ENCODE data around the gene GLO1. TPM values are rescaled to one million over a fixed set of nuclear protein-coding genes. Genes with fewer than 3 reads are reported as not detected.

GLO1 gene
- total and polyA plus RNA-seq, 4 donors = 50.5 to 108 (median 72.5) TPM

DNA sequence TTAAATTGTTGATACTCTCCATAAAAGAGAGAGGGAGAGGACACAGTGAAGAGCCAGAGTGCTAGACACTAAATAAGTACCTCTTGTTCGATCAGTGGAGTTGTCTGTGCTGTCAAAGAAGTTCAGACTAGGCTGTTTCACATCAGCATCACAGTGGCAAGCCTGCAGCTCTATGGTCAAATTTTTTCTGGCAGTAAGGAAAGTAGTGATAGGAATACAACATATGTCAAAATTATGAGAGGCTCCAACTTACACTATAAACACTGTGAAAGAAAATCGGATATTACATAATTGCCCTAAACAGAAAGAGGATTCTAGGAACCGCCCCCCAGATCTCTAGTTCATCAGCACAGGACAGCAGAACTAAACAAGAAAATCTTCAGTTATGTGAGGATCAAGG lies 35.3 kb upstream of the GLO1 start:
- Histone ChIP-seq H3K4me1 (ENCODE audit: control insufficient read depth in 4 of 4, insufficient read depth in 4 of 4, low read length in 3 of 4) (no peaks in the 10 kb centered on the region), H3K9ac (ENCODE audit: low read depth in 1 of 2, low read length in 2 of 2) (no peak overlapping the region), H3K9me3 (ENCODE audit: control insufficient read depth in 4 of 4, low read length in 3 of 4) (no peaks in the 10 kb centered on the region), H3K27me3 (ENCODE audit: control insufficient read depth in 4 of 4, insufficient read depth in 4 of 4, low read length in 3 of 4) (no peaks in the 10 kb centered on the region), H3K27ac (ENCODE audit: low read depth in 1 of 2, low read length in 2 of 2) (no peak overlapping the region), H3K4me3 (ENCODE audit: low read depth in 1 of 3, low read length in 3 of 3) (no peak overlapping the region), H3K36me3 (ENCODE audit: control insufficient read depth in 4 of 4, insufficient read depth in 3 of 4, low read depth in 1 of 4, low read length in 3 of 4) (no peaks in the 10 kb centered on the region)
- DNase-seq (ENCODE audit: low spot score) = no peak
- TF ChIP-seq, protein P1, sequence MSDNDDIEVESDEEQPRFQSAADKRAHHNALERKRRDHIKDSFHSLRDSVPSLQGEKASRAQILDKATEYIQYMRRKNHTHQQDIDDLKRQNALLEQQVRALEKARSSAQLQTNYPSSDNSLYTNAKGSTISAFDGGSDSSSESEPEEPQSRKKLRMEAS (IDR thresholded peaks at IDR 0.05) = no peak
- TF ChIP-seq EGR1 (IDR thresholded peaks at IDR 0.05; ENCODE audit: low read depth in 2 of 2) (no peak), RAD21 (IDR thresholded peaks at IDR 0.05) (no peak), REST (IDR thresholded peaks at IDR 0.05) (no peak), HNF4A (conservative IDR thresholded peaks at IDR 0.05) (no peak), TAF1 (conservative IDR thresholded peaks at IDR 0.05) (no peak), RXRA (IDR thresholded peaks at IDR 0.05) (no peak), CTCF (IDR thresholded peaks at IDR 0.05; ENCODE audit: low read depth, low read length, missing input control) (no peak), SP1 (IDR thresholded peaks at IDR 0.05) (no peak), YY1 (IDR thresholded peaks at IDR 0.05) (no peak), ATF3 (IDR thresholded peaks at IDR 0.05) (no peak), JUND (IDR thresholded peaks at IDR 0.05) (no peak), FOXA1 (IDR thresholded peaks at IDR 0.05) (no peak), GABPA (IDR thresholded peaks at IDR 0.05 in 1 of 2, conservative IDR thresholded peaks at IDR 0.05 in 1 of 2) (no peak), HNF4G (IDR thresholded peaks at IDR 0.05) (no peak), NR2F2 (IDR thresholded peaks at IDR 0.05) (no peak), FOXA2 (IDR thresholded peaks at IDR 0.05) (no peak)
- TF ChIP-seq, protein P2, sequence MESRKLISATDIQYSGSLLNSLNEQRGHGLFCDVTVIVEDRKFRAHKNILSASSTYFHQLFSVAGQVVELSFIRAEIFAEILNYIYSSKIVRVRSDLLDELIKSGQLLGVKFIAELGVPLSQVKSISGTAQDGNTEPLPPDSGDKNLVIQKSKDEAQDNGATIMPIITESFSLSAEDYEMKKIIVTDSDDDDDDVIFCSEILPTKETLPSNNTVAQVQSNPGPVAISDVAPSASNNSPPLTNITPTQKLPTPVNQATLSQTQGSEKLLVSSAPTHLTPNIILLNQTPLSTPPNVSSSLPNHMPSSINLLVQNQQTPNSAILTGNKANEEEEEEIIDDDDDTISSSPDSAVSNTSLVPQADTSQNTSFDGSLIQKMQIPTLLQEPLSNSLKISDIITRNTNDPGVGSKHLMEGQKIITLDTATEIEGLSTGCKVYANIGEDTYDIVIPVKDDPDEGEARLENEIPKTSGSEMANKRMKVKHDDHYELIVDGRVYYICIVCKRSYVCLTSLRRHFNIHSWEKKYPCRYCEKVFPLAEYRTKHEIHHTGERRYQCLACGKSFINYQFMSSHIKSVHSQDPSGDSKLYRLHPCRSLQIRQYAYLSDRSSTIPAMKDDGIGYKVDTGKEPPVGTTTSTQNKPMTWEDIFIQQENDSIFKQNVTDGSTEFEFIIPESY (IDR thresholded peaks at IDR 0.05) = no peak
- 76% methylated on average over 3 of the region's 3 CpGs for WGBS
